Activated CD4-positive, alpha-beta T cell treated with anti-CD3 and anti-CD28 coated beads, Interleukin-2, amount 10 ng/mL, durations not matched to agents 24 days and 14 days (primary cell): ENCODE results near the gene SLCO3A1. TPM values are rescaled to one million over a fixed set of nuclear protein-coding genes. Genes with fewer than 3 reads are reported as not detected.

ENCODE experiments used
- DNase-seq: peaks from one replicate; pipeline ENCODE4 v3.0.0; 2022
- H3K27ac Mint-ChIP-seq: one replicate; pipeline ENCODE4 v1.8.0; 2022; ENCODE audit warnings: mild to moderate bottlenecking, mixed read lengths
- H3K27me3 Mint-ChIP-seq: one replicate; pipeline ENCODE4 v1.8.0; 2022; ENCODE audit warnings: mixed read lengths
- H3K36me3 Mint-ChIP-seq: one replicate; pipeline ENCODE4 v1.8.0; 2022; ENCODE audit warnings: low read depth, mild to moderate bottlenecking, mixed read lengths
- H3K4me1 Mint-ChIP-seq: one replicate; pipeline ENCODE4 v1.8.0; 2021; ENCODE audit warnings: mixed read lengths
- H3K4me3 Mint-ChIP-seq: one replicate; pipeline ENCODE4 v1.8.0; 2022; ENCODE audit warnings: mild to moderate bottlenecking, moderate library complexity, mixed read lengths
- H3K9me3 Mint-ChIP-seq: one replicate; pipeline ENCODE4 v1.8.0; 2021; ENCODE audit warnings: mixed read lengths
- intact Hi-C: fragments of 100-400 bp; cut with micrococcal nuclease; formaldehyde crosslinking; loops from one replicate; pipeline ENCODE4 v1.15.1; 2023
- total RNA-seq: library from RNA; stranded (reverse); gene quantifications from 2 replicates; pipeline ENCODE4 v1.2.3, GENCODE V29; 2022

Gene SLCO3A1
- total RNA-seq, 1 donor from 2014 or later, result 16.3 TPM

GRCh38 chr15:92116330-92116729, 262.8 kb downstream of the SLCO3A1 start:
- Mint-ChIP-seq H3K27me3 (no peaks in the 10 kb centered on the region), H3K4me1 (peaks cover under 1% of the 10 kb centered on the region), H3K27ac (no peak overlapping the region), H3K9me3 (no peaks in the 10 kb centered on the region), H3K36me3 (peaks cover 9% of the 10 kb centered on the region), H3K4me3 (no peak overlapping the region)
- no peak for DNase-seq
- intact Hi-C loops, result no loop called here

- no peaks in the 10 kb centered on the region for H3K27me3 Mint-ChIP-seq
- no peak overlapping the region for H3K27ac Mint-ChIP-seq
- intact Hi-C loops, result no loop called here
- H3K36me3 Mint-ChIP-seq, result peaks cover 18% of the 10 kb centered on the region
- H3K4me3 Mint-ChIP-seq, result no peak overlapping the region
- peaks cover 7% of the 10 kb centered on the region for H3K4me1 Mint-ChIP-seq
- no peaks in the 10 kb centered on the region for H3K9me3 Mint-ChIP-seq
- no peak for DNase-seq
Measured at GRCh38 chr15:92117261-92117731, 263.8 kb downstream of the SLCO3A1 start.

- Mint-ChIP-seq H3K36me3 (peaks cover 24% of the 10 kb centered on the region), H3K4me1 (peaks cover 7% of the 10 kb centered on the region), H3K9me3 (peaks cover 5% of the 10 kb centered on the region), H3K27me3 (no peaks in the 10 kb centered on the region), H3K27ac (no peak overlapping the region), H3K4me3 (no peak overlapping the region)
- DNase-seq, result no peak
- intact Hi-C loops, result no loop called here
Measured at GRCh38 chr15:92118162-92118935, 264.8 kb downstream of the SLCO3A1 start.

GRCh38 chr15:92118936-92119325, 265.4 kb downstream of the SLCO3A1 start:
- no peak overlapping the region for H3K27ac Mint-ChIP-seq
- intact Hi-C loops, result no loop called here
- peaks cover 27% of the 10 kb centered on the region for H3K36me3 Mint-ChIP-seq
- H3K9me3 Mint-ChIP-seq, result peaks cover 5% of the 10 kb centered on the region
- H3K4me1 Mint-ChIP-seq, result peaks cover 7% of the 10 kb centered on the region
- no peak overlapping the region for H3K4me3 Mint-ChIP-seq
- no peaks in the 10 kb centered on the region for H3K27me3 Mint-ChIP-seq
- no peak for DNase-seq

GRCh38 chr15:92120094-92120795, 266.7 kb downstream of the SLCO3A1 start:
- H3K36me3 Mint-ChIP-seq, result peaks cover 28% of the 10 kb centered on the region

GRCh38 chr15:92121047-92121446, 267.5 kb downstream of the SLCO3A1 start:
- Mint-ChIP-seq H3K27ac (no peak overlapping the region), H3K36me3 (peaks cover 28% of the 10 kb centered on the region)
- DNase-seq, result no peak

More at GRCh38 chr15:92120094-92120795, 266.7 kb downstream of the SLCO3A1 start:
- no peak overlapping the region for H3K27ac Mint-ChIP-seq
- no peak for DNase-seq
- peaks cover 5% of the 10 kb centered on the region for H3K9me3 Mint-ChIP-seq
- H3K4me3 Mint-ChIP-seq, result no peak overlapping the region
- H3K27me3 Mint-ChIP-seq, result no peaks in the 10 kb centered on the region
- intact Hi-C loops, result no loop called here
- peaks cover 7% of the 10 kb centered on the region for H3K4me1 Mint-ChIP-seq

GRCh38 chr15:92122259-92122658, 268.8 kb downstream of the SLCO3A1 start:
- no peak for DNase-seq
- peaks cover 5% of the 10 kb centered on the region for H3K9me3 Mint-ChIP-seq
- no peaks in the 10 kb centered on the region for H3K27me3 Mint-ChIP-seq
- intact Hi-C loops, result no loop called here
- no peak overlapping the region for H3K4me3 Mint-ChIP-seq
- H3K36me3 Mint-ChIP-seq, result peaks cover 30% of the 10 kb centered on the region
- H3K27ac Mint-ChIP-seq, result no peak overlapping the region
- peaks cover 7% of the 10 kb centered on the region for H3K4me1 Mint-ChIP-seq

More at GRCh38 chr15:92121047-92121446, 267.5 kb downstream of the SLCO3A1 start:
- H3K4me1 Mint-ChIP-seq, result peaks cover 7% of the 10 kb centered on the region
- peaks cover 5% of the 10 kb centered on the region for H3K9me3 Mint-ChIP-seq
- intact Hi-C loops, result no loop called here
- H3K4me3 Mint-ChIP-seq, result no peak overlapping the region
- H3K27me3 Mint-ChIP-seq, result no peaks in the 10 kb centered on the region

GRCh38 chr15:92123962-92124656, 270.6 kb downstream of the SLCO3A1 start:
- intact Hi-C loops, result no loop called here
- Mint-ChIP-seq H3K4me3 (no peak overlapping the region), H3K4me1 (peaks cover 7% of the 10 kb centered on the region), H3K36me3 (peaks cover 36% of the 10 kb centered on the region), H3K27ac (no peak overlapping the region), H3K9me3 (peaks cover 5% of the 10 kb centered on the region), H3K27me3 (no peaks in the 10 kb centered on the region)
- no peak for DNase-seq

- intact Hi-C loops, result no loop called here
- Mint-ChIP-seq H3K36me3 (peaks cover 39% of the 10 kb centered on the region), H3K4me1 (peaks cover 7% of the 10 kb centered on the region), H3K9me3 (peaks cover 5% of the 10 kb centered on the region), H3K27me3 (no peaks in the 10 kb centered on the region), H3K4me3 (no peak overlapping the region), H3K27ac (no peak overlapping the region)
- no peak for DNase-seq
Measured at GRCh38 chr15:92124657-92125010, 271.1 kb downstream of the SLCO3A1 start.

GRCh38 chr15:92128788-92129187, 275.3 kb downstream of the SLCO3A1 start:
- no peaks in the 10 kb centered on the region for H3K27me3 Mint-ChIP-seq
- no peak overlapping the region for H3K27ac Mint-ChIP-seq
- H3K36me3 Mint-ChIP-seq, result peaks cover 18% of the 10 kb centered on the region
- H3K4me3 Mint-ChIP-seq, result no peak overlapping the region
- no peaks in the 10 kb centered on the region for H3K4me1 Mint-ChIP-seq
- H3K9me3 Mint-ChIP-seq, result no peaks in the 10 kb centered on the region
- intact Hi-C loops, result no loop called here
- DNase-seq, result no peak

- intact Hi-C loops, result no loop called here
- DNase-seq, result no peak
- Mint-ChIP-seq H3K9me3 (no peaks in the 10 kb centered on the region), H3K27ac (no peak overlapping the region), H3K4me1 (no peaks in the 10 kb centered on the region), H3K4me3 (no peak overlapping the region), H3K27me3 (no peaks in the 10 kb centered on the region), H3K36me3 (peaks cover 16% of the 10 kb centered on the region)
Measured at GRCh38 chr15:92130244-92130643, 276.7 kb downstream of the SLCO3A1 start.

- peaks cover 3% of the 10 kb centered on the region for H3K4me1 Mint-ChIP-seq
- peaks cover 19% of the 10 kb centered on the region for H3K36me3 Mint-ChIP-seq
- no peak overlapping the region for H3K27ac Mint-ChIP-seq
- no peak for DNase-seq
- no peaks in the 10 kb centered on the region for H3K27me3 Mint-ChIP-seq
- intact Hi-C loops, result no loop called here
- no peaks in the 10 kb centered on the region for H3K9me3 Mint-ChIP-seq
- H3K4me3 Mint-ChIP-seq, result no peak overlapping the region
Measured at GRCh38 chr15:92130906-92131305, 277.4 kb downstream of the SLCO3A1 start.

GRCh38 chr15:92132982-92133755, 279.7 kb downstream of the SLCO3A1 start:
- DNase-seq, result no peak
- peaks cover 16% of the 10 kb centered on the region for H3K36me3 Mint-ChIP-seq
- intact Hi-C loops, result no loop called here
- no peak overlapping the region for H3K27ac Mint-ChIP-seq
- H3K9me3 Mint-ChIP-seq, result peaks cover 3% of the 10 kb centered on the region
- peaks cover 3% of the 10 kb centered on the region for H3K4me1 Mint-ChIP-seq
- no peaks in the 10 kb centered on the region for H3K27me3 Mint-ChIP-seq
- H3K4me3 Mint-ChIP-seq, result no peak overlapping the region
